Prostate gland (tissue), 2 donors: ENCODE data around the gene ETNPPL. TPM values are rescaled to one million over a fixed set of nuclear protein-coding genes. Genes with fewer than 3 reads are reported as not detected.

ENCODE experiments used
- DNase-seq: peaks from one replicate; pipeline ENCODE4 v3.0.0-alpha.2; 2019; ENCODE audit warnings: low spot score
- H3K27ac ChIP-seq, 2 donors: fragments of 200-600 bp; sonication (generic); 2 replicates each; pipeline ENCODE4 v1.5.1; 2017 to 2019
- H3K27me3 ChIP-seq: fragments of 200-600 bp; sonication (generic); replicated peaks from 2 replicates; pipeline ENCODE4 v1.5.1; 2019; ENCODE audit not compliant: insufficient read depth
- H3K36me3 ChIP-seq, 2 donors: fragments of 200-600 bp; sonication (generic); 1 replicate in 1 of 2; 2 replicates in 1 of 2; pipeline versions ENCODE4 v1.5.1 to v1.8.1; 2017 to 2019
- H3K4me1 ChIP-seq: fragments of 200-600 bp; sonication (generic); replicated peaks from 2 replicates; pipeline ENCODE4 v1.5.1; 2019
- H3K4me3 ChIP-seq, 2 donors: fragments of 200-600 bp; sonication (generic); 2 replicates each; pipeline ENCODE4 v1.5.1; 2017 to 2019
- H3K9me3 ChIP-seq: fragments of 200-600 bp; sonication (generic); 2 replicates; pipeline ENCODE4 v1.5.1; 2017
- CTCF ChIP-seq, 4 experiments: fragments of 200-600 bp in 2 of 4; fragments of 450-650 bp in 2 of 4; sonication (generic) in 2 of 4; IDR thresholded peaks; 1 replicate in 3 of 4; 2 replicates in 1 of 4; pipeline ENCODE4 v1.5.1; 2016 to 2019; ENCODE audit warnings: antibody characterized with exemption in 4 of 4, mild to moderate bottlenecking in 2 of 4, moderate library complexity in 2 of 4
- POLR2A ChIP-seq: fragments of 450-650 bp; IDR thresholded peaks from one replicate; pipeline ENCODE4 v1.6.1; 2016; ENCODE audit warnings: antibody characterized with exemption, mild to moderate bottlenecking
- POLR2AphosphoS5 ChIP-seq: sonication (generic); formaldehyde crosslinking; IDR thresholded peaks from one replicate; pipeline ENCODE4 v1.6.1; 2017; ENCODE audit warnings: antibody characterized with exemption
- WGBS: methylation state at CpG from one replicate; pipeline ENCODE4 v1.1.5; 2018; 5-methylcytosine and 5-hydroxymethylcytosine counted together
- intact Hi-C: fragments of 100-400 bp; cut with DNase I; formaldehyde crosslinking; loops from one replicate; pipeline ENCODE4 v1.14.2; 2022
- total RNA-seq, 2 donors: library from RNA; depleted of rRNA; stranded (reverse); fragments of >200 nt; gene quantifications; one replicate each; pipeline ENCODE4 v1.1.0, GENCODE V29; 2016

ETNPPL gene
- total RNA-seq, 2 donors from 2014 or later: 1.1 TPM; not detected in 1

- H3K9me3 ChIP-seq: no peaks in the 10 kb centered on the region
- H3K4me1 ChIP-seq: no peaks in the 10 kb centered on the region
- H3K27ac ChIP-seq: no peak overlapping the region
- H3K4me3 ChIP-seq: no peak overlapping the region
- no peaks in the 10 kb centered on the region for H3K27me3 ChIP-seq
- WGBS: 94% methylated on average over 3 of the region's 3 CpGs
- TF ChIP-seq CTCF (IDR thresholded peaks at IDR 0.05) (no peak), POLR2AphosphoS5 (no peak), POLR2A (no peak)
- no peak for DNase-seq
- no peaks in the 10 kb centered on the region for H3K36me3 ChIP-seq
- intact Hi-C loops: no loop called here
Measured at GRCh38 chr4:108693211-108693610, 69.6 kb downstream of the ETNPPL start.

Other genes with a start within 250 kb of the ETNPPL start
- gene RPL34, start 142.5 kb downstream of the ETNPPL start, total RNA-seq: 1,000 to 10,000 TPM in 1 of 2 donors, 100 to 1,000 TPM in 1; 581 to 1,081 TPM
- gene OSTC, start 112.5 kb downstream of the ETNPPL start, total RNA-seq: 10 to 100 TPM; 48.7 to 85.9 TPM